Hematopoietic multipotent progenitor cell treated with erythropoietin and hydrocortisone succinate and interleukin-3 and kit ligand, for 17 days (in vitro differentiated cells): ENCODE results near the gene MAT2B.

ENCODE experiments used
- DNase-seq: peaks from one replicate; pipeline ENCODE4 v3.0.0-alpha.2; 2015; ENCODE audit warnings: low spot score

The MAT2B gene

DNA sequence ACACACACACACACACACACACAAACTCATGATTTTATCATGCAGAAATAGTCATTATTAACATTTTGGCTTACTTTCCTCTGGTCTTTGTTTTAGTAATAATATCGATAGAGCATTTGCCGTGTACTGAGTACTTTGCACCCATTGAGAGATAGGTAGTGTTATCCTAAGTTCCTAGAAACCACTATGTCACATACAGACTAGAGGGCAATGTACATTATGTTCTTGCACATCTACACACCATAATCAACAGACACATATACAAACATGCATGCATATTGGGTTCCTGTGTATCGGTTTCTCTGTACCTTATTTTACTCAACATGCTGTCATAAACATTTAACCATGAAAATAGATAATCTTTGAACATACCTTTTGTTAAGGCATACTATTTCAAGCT lies 45.7 kb downstream of the MAT2B start:
- no peak for DNase-seq

GRCh38 chr5:163552536-163552935 lies 47.1 kb downstream of the MAT2B start:
- no peak for DNase-seq

- DNase-seq = no peak
These were observed 55.9 kb downstream of the MAT2B start for GRCh38 chr5:163561339-163561738.

DNA sequence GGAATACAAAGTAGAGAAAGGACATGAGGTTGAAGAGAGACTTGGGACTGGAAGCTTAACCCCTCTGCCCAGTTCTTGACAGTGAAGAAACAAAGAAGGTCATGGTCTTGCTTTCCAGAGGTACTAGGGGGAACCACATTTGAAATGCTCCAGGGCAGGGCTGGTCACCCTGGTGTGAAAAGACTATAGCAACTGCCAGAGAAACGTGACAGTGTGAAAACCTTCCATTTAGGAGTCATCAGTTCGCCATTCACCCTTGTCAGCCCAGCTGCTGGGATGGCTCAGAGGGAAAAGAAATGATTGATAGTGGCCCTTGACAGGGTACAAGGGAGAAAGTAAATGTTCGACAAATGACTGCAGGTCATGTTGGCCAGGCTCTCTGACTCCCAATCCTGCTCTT lies 56.7 kb downstream of the MAT2B start:
- no peak for DNase-seq

- no peak for DNase-seq
These were observed 57.7 kb downstream of the MAT2B start for GRCh38 chr5:163563112-163563511.

DNA sequence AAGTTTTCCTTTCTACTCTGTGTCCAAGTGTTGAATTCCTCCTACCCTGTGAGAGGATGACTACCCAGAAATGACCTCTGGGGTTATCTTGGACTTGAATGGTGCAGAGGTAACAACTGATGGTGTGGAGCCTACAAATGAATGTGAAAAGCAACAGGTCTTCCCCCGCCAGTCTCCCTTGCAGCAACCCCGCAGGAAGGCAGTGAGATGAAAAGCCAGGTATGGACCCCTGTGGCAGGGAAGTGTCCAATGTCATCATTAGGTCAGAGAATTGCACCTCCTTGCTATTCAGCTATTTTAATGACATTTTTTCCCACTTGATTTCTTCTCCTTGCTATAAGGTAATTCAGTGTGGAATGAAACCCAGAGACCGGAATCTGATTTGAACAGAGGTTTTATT lies 58.5 kb downstream of the MAT2B start:
- no peak for DNase-seq

DNA sequence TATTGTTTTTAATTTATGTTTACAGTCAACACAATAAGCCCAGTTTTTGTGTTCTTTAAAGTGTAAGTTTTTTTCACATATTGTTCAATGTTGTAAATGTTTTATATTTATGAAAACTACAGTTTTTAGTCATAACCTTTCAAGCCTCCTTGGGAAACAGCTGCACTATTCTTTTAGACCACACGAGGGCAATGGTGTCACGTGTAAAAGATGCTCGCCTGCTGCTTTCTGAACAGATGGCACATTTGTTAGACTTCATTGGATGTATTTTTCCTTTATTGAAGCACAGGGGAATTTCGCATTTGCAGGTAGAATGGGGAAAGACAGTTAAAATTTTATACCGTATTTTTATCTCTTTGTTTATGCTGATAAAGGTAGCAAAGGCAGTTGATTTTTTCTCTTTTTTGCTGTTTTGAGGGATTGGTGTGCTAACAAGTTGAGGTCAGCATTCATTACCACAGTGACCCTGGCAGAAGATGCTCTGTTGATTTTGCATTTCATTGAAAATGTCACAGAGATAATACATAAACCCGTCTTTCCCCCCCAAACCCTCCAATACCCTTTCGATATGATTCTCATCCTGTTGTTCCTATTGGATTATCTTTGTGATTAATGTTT lies 59.0 kb downstream of the MAT2B start:
- peak; percentile 69 for DNase-seq

DNA sequence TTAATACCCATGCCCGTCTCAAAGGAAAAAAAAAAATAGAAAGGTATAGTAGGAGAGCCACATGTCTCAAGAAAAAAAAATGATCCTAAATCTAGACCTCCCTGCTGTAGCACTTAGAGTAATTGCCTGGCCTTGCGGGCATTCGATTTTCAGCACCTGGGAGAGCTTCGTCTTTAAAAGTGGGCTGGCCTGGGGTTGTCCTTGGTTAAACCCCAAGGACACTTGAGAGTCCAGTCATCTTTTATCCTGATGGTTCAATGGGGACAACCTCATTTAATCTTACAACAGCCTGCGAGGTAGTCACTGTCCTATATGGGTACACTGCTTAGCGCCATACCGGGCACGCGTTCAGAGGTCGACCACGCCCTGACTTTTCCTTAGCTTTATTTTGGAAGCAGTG lies 60.1 kb downstream of the MAT2B start:
- DNase-seq = no peak

DNA sequence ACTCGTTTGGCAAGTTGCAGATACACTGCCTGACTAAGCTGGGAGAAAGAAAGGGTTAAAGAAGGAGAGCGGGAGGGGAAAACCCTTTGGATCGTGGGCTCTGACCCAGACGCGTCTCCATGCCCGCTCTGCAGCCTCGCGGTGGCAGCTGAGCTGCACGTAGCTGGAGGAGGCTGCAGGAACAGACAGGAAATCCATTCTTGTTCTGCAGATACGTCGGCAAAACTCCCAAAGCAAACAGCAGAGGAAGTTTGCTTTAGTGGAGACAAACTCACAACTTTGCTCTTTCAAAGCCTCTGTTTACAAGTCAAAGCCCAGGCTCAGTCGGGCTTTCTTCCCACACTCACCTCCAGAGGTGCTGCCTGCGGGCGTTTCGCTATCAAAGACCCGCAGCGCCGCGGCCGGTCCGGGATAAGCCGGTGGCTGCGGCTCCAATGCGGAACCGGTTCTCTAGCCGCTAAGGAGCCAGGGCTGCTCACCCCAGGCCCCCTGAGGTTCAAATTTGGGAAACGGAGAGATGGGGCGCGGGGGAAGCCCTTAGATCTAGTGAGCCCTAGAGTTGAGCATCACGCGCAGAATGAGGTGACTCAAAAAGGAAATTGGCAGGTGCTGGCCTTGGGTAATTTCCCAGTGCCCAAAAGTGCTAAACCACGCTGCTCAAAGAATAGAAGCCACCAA lies 60.7 kb downstream of the MAT2B start:
- no peak for DNase-seq

GRCh38 chr5:163566678-163567077 lies 61.3 kb downstream of the MAT2B start:
- DNase-seq = no peak

- DNase-seq = no peak
These were observed 62.4 kb downstream of the MAT2B start for GRCh38 chr5:163567811-163568210.
